GM12878 (cell line): ENCODE measurements around the gene BORCS5. TPM values are rescaled to one million over a fixed set of nuclear protein-coding genes. Genes with fewer than 3 reads are reported as not detected.

Experiments
- ATAC-seq: fragments of 200-7000 bp; cut with Tn5 transposase; 3 replicates; pipeline ENCODE4 v1.9.1; 2020; ENCODE audit warnings: mild to moderate bottlenecking, moderate library complexity
- BruUV-seq: library from RNA; stranded (reverse); fragments of 400-500 nt; replicated peaks from 2 replicates; lab custom pipeline; 2021; lab: Mats Ljungman, UMichigan
- CTCF ChIA-PET: fragments of 300-600 bp; sonication (Branson Sonifier 250); formaldehyde crosslinking; extraction: SDS; loops from one replicate; lab custom pipeline; 2021; ENCODE audit warnings: inconsistent platforms; lab: Yijun Ruan, JAX
- POLR2A ChIA-PET: fragments of 350-600 bp; formaldehyde crosslinking; extraction: SDS; loops from one replicate; lab custom pipeline; 2021; ENCODE audit warnings: inconsistent platforms; lab: Charles Lee
- RAD21 ChIA-PET: fragments of 300-600 bp; sonication (Branson Sonifier 250); formaldehyde crosslinking; loops from one replicate; lab custom pipeline; 2023; ENCODE audit warnings: antibody characterized with exemption; ENCODE audit not compliant: unreplicated experiment; lab: Charles Lee
- SMC1A ChIA-PET: fragments of 300-600 bp; sonication (Branson Sonifier 250); formaldehyde crosslinking; loops from one replicate; lab custom pipeline; 2023; ENCODE audit not compliant: unreplicated experiment, uncharacterized antibody; lab: Charles Lee
- DNase-seq: peaks from one replicate; pipeline ENCODE4 v3.0.0-alpha.2; 2011; ENCODE audit warnings: low read depth, low spot score
- FAIRE-seq: peaks from 3 replicates; lab custom pipeline; 2011; peaks lifted over from hg19 to GRCh38; lab: Jason Lieb, UNC
- H2AFZ ChIP-seq: 2 replicates; pipeline ENCODE4 v1.6.0; 2011; ENCODE audit warnings: low read depth, low read length, control low read depth; ENCODE audit not compliant: control insufficient read depth
- H3K27ac ChIP-seq: 2 replicates; pipeline ENCODE4 v1.5.1; 2011; ENCODE audit warnings: control low read depth; ENCODE audit not compliant: control insufficient read depth, insufficient read depth
- H3K27me3 ChIP-seq, 2 experiments: replicated peaks in 1 of 2; 2 replicates each; pipeline versions ENCODE4 v1.6.0 to v1.6.1; 2011; ENCODE audit warnings: low read length in 1 of 2; ENCODE audit not compliant: control insufficient read depth in 2 of 2, insufficient read depth in 2 of 2
- H3K36me3 ChIP-seq, 2 experiments: 2 replicates each; pipeline ENCODE4 v1.5.1; 2011; ENCODE audit warnings: low read length in 1 of 2; ENCODE audit not compliant: control insufficient read depth in 2 of 2, insufficient read depth in 2 of 2
- H3K4me1 ChIP-seq: 2 replicates; pipeline ENCODE4 v1.6.1; 2011; ENCODE audit warnings: mild to moderate bottlenecking, low read length, moderate library complexity, mixed read lengths; ENCODE audit not compliant: control insufficient read depth, insufficient read depth
- H3K4me2 ChIP-seq: 2 replicates; pipeline ENCODE4 v1.6.0; 2011; ENCODE audit warnings: control low read depth; ENCODE audit not compliant: control insufficient read depth, insufficient read depth
- H3K4me3 ChIP-seq: fragments of 200-600 bp; sonication (generic); 2 replicates; pipeline ENCODE4 v1.5.1; 2016
- H3K79me2 ChIP-seq: 2 replicates; pipeline ENCODE4 v1.6.0; 2011; ENCODE audit warnings: low read length; ENCODE audit not compliant: control insufficient read depth, insufficient read depth
- H3K9ac ChIP-seq: 2 replicates; pipeline ENCODE4 v1.8.0; 2011; ENCODE audit warnings: low read length, control low read depth, mixed read lengths; ENCODE audit not compliant: control insufficient read depth, insufficient read depth
- H3K9me3 ChIP-seq: replicated peaks from 3 replicates; pipeline ENCODE4 v1.5.1; 2011; ENCODE audit warnings: mild to moderate bottlenecking, low read length; ENCODE audit not compliant: control insufficient read depth, insufficient read depth
- H4K20me1 ChIP-seq: 2 replicates; pipeline ENCODE4 v1.6.0; 2011; ENCODE audit not compliant: control insufficient read depth, insufficient read depth
- ASH2L ChIP-seq: fragments of 300-600, 200-600 bp; sonication (generic); IDR thresholded peaks from 2 replicates; pipeline ENCODE4 v1.6.1; 2017; ENCODE audit warnings: low read depth, mild to moderate bottlenecking, borderline replicate concordance
- CBX3 ChIP-seq: fragments of 200-600 bp; sonication (generic); IDR thresholded peaks from 2 replicates; pipeline ENCODE4 v1.6.1; 2016; ENCODE audit warnings: low read depth, borderline replicate concordance
- CBX5 ChIP-seq: sonication (generic); IDR thresholded peaks from 2 replicates; pipeline ENCODE4 v1.6.1; 2016; ENCODE audit warnings: low read depth, moderate library complexity, mild to moderate bottlenecking, inconsistent platforms
- EZH2 ChIP-seq: IDR thresholded peaks from 2 replicates; pipeline ENCODE4 v1.6.1; 2012; ENCODE audit warnings: low read depth, mild to moderate bottlenecking, control low read depth, inconsistent platforms, low read length, borderline replicate concordance; ENCODE audit not compliant: control insufficient read depth
- FOXM1 ChIP-seq: IDR thresholded peaks from 2 replicates; pipeline ENCODE4 v1.6.1; 2012; ENCODE audit warnings: low read depth, mild to moderate bottlenecking, inconsistent platforms, low read length, moderate library complexity
- IRF3 ChIP-seq: fragments of 450-650 bp; IDR thresholded peaks from 2 replicates; pipeline ENCODE4 v1.6.1; 2014; ENCODE audit warnings: mild to moderate bottlenecking
- KAT2A ChIP-seq: conservative IDR thresholded peaks from 2 replicates; pipeline ENCODE4 v1.6.1; 2011; ENCODE audit warnings: low read depth, low read length; ENCODE audit not compliant: control insufficient read depth
- KLF5 ChIP-seq: fragments of 450-650 bp; IDR thresholded peaks from 2 replicates; pipeline ENCODE4 v1.6.1; 2014; ENCODE audit warnings: mild to moderate bottlenecking; ENCODE audit not compliant: partially characterized antibody
- MTA2 ChIP-seq: fragments of 450-650 bp; IDR thresholded peaks from 2 replicates; pipeline ENCODE4 v1.6.1; 2016; ENCODE audit warnings: low read depth, mild to moderate bottlenecking, moderate library complexity
- MXI1 ChIP-seq: fragments of 150-350 bp; IDR thresholded peaks from 2 replicates; pipeline ENCODE4 v1.6.1; 2011; ENCODE audit warnings: low read depth, mild to moderate bottlenecking, inconsistent platforms, low read length, improper control_type of control experiment
- NR2C2 ChIP-seq: IDR thresholded peaks from 2 replicates; pipeline ENCODE4 v1.6.1; 2011; ENCODE audit warnings: borderline replicate concordance, low read depth; ENCODE audit not compliant: control insufficient read depth, insufficient read length
- SRF ChIP-seq, 2 experiments: IDR thresholded peaks; 2 replicates each; pipeline ENCODE4 v1.6.1; 2011; ENCODE audit warnings: low read depth in 2 of 2, low read length in 2 of 2, mild to moderate bottlenecking in 1 of 2, moderate library complexity in 1 of 2
- STAT3 ChIP-seq: IDR thresholded peaks from 2 replicates; pipeline ENCODE4 v1.6.1; 2011; ENCODE audit warnings: low read depth, low read length, improper control_type of control experiment
- SUPT20H ChIP-seq: IDR thresholded peaks from 2 replicates; pipeline ENCODE4 v1.6.1; 2011; ENCODE audit warnings: low read depth, mild to moderate bottlenecking, low read length, moderate library complexity, borderline replicate concordance; ENCODE audit not compliant: control insufficient read depth
- YY1 ChIP-seq: IDR thresholded peaks from 2 replicates; pipeline ENCODE4 v1.6.1; 2011; ENCODE audit warnings: low read depth, mild to moderate bottlenecking, low read length
- ZBTB33 ChIP-seq: fragments of 450-650 bp; IDR thresholded peaks from 2 replicates; pipeline ENCODE4 v1.6.1; 2017; ENCODE audit warnings: mild to moderate bottlenecking
- ZNF384 ChIP-seq: IDR thresholded peaks from 2 replicates; pipeline ENCODE4 v1.6.1; 2012; ENCODE audit warnings: low read depth, mild to moderate bottlenecking, low read length, improper control_type of control experiment, borderline replicate concordance
- WGBS: methylation state at CpG from one replicate; pipeline ENCODE4 v1.1.6; 2016; ENCODE audit warnings: low lambda C conversion rate; ENCODE audit not compliant: insufficient replicate concordance, insufficient coverage; ENCODE audit errors: missing lambda C conversion rate; 5-methylcytosine and 5-hydroxymethylcytosine counted together
- in situ Hi-C: fragments of 300-500 bp; cut with MboI; formaldehyde crosslinking; loops from 9 replicates; pipeline ENCODE4 v1.14.3; 2018; ENCODE audit warnings: mixed read lengths
- intact Hi-C: fragments of 100-400 bp; cut with micrococcal nuclease; formaldehyde crosslinking; loops from one replicate; pipeline ENCODE4 v1.14.2; 2022; ENCODE audit not compliant: unreplicated experiment
- polyA plus RNA-seq, 11 experiments: library from polyadenylated mRNA; depleted of rRNA in 4 of 11; unstranded in 6 of 11; stranded (reverse) in 5 of 11; fragments of >200 nt; fragmentation: Nextera tagmentation in 4 of 11; fragmentation: Illumina TruSeq in 1 of 11; extraction: Ambion mirVana in 4 of 11; extraction: Trizol in 1 of 11; gene quantifications; 1 replicate in 1 of 11; 2 replicates in 10 of 11; pipeline versions ENCODE4 v1.2.1 to v1.2.3, GENCODE V29; 2011 to 2016; ENCODE audit warnings: inconsistent platforms in 2 of 11, missing spikeins in 2 of 11, low read depth in 1 of 11
- total RNA-seq, 4 experiments: library from RNA; depleted of rRNA in 3 of 4; stranded (reverse); fragments of >200 nt in 3 of 4; fragmentation: Illumina TruSeq in 1 of 4; extraction: Trizol in 1 of 4; gene quantifications; 2 replicates each; pipeline versions ENCODE4 v1.2.1 to v1.2.3, GENCODE V29; 2013 to 2021

BORCS5 gene
- total and polyA plus RNA-seq, 10 of the 15 experiments (the other 5 are each of a cell fraction or from before 2014, with no cell fraction given) = 1.4 to 39.7 (median 16.1) TPM

- TF ChIP-seq KLF5 (no peak), FOXM1 (no peak), ZNF384 (no peak)
Measured at GRCh38 chr12:12399776-12400305, 43.0 kb downstream of the BORCS5 start (continued).

GRCh38 chr12:12400793-12401192 is 43.9 kb downstream of the BORCS5 start:
- RAD21 ChIA-PET = no interaction called here
- FAIRE-seq = no peak

More at GRCh38 chr12:12400793-12401192, 43.9 kb downstream of the BORCS5 start:
- H3K36me3 ChIP-seq = peaks cover 0 to 6% of the 10 kb centered on the region in 2 experiments; a peak in 2 of 4 replicates
- POLR2A ChIA-PET = interaction anchor here (0.5 kb wide), 1 partner anchor 10 kb away, joined by 3 read pairs; no protein-coding TSS in a partner anchor
- H4K20me1 ChIP-seq = no peaks in the 10 kb centered on the region
- H3K9ac ChIP-seq = no peak overlapping the region
- whole genome bisulfite sequencing = 97% methylated on average over 3 of the region's 3 CpGs
- intact Hi-C loops (no loop called here), in situ Hi-C loops (no loop called here)
- no peak overlapping the region for H3K27ac ChIP-seq
- no peak for TF ChIP-seq MTA2
- TF ChIP-seq SRF (IDR thresholded peaks at IDR 0.05; ENCODE audit: low read depth in 2 of 2, low read length in 2 of 2) = no peak
- TF ChIP-seq EZH2 = no peak
- TF ChIP-seq MXI1 = no peak
- TF ChIP-seq YY1 = no peak
- TF ChIP-seq KAT2A = no peak
- no peak for TF ChIP-seq SUPT20H
- TF ChIP-seq STAT3 = no peak
- no peak for TF ChIP-seq CBX3
- no peak for TF ChIP-seq NR2C2
- no peak for TF ChIP-seq ZBTB33
- no peak for TF ChIP-seq CBX5
- TF ChIP-seq IRF3 = no peak
- no peak for TF ChIP-seq ASH2L
- CTCF ChIA-PET = interaction anchor here (1.3 to 4.4 kb wide), 4 partner anchors 10 to 163 kb away, joined by 3 to 24 read pairs (median 4); no protein-coding TSS in a partner anchor
- H3K27me3 ChIP-seq = no peaks in the 10 kb centered on the region
- SMC1A ChIA-PET = interaction anchor here (0.6 to 4.0 kb wide), 6 partner anchors 11 to 144 kb away, joined by 3 to 24 read pairs (median 4); no protein-coding TSS in a partner anchor
- no peaks in the 10 kb centered on the region for H3K79me2 ChIP-seq
- no peak overlapping the region for H2AFZ ChIP-seq
- no peak for ATAC-seq
- H3K4me1 ChIP-seq = no peaks in the 10 kb centered on the region
- no TSS peak for BruUV-seq
- H3K9me3 ChIP-seq = no peaks in the 10 kb centered on the region; the same call in 2 of the 3 replicates
- no peak overlapping the region for H3K4me2 ChIP-seq
- DNase-seq = no peak
- H3K4me3 ChIP-seq = no peak overlapping the region
